ENCODE results near the gene SUPT20HL1.

SUPT20HL1 gene

GRCh38 chrX:24395775-24396174 lies 35.3 kb downstream of the SUPT20HL1 start:
- DNase-seq = peak; percentile 51 to 58 (median 52)
- peaks cover 18 to 21% of the 10 kb centered on the region in 2 donors for H3K27me3 Mint-ChIP-seq
- ATAC-seq (replicated peaks) = peak; percentile 85
- H3K36me3 Mint-ChIP-seq (ENCODE audit: insufficient read depth) = no peaks in the 10 kb centered on the region
- H3K4me1 Mint-ChIP-seq (ENCODE audit: low read depth in 2 of 2) = no peaks in the 10 kb centered on the region
- no peak overlapping the region for H3K27ac Mint-ChIP-seq
- H3K4me3 Mint-ChIP-seq = no peak overlapping the region
- H3K9me3 Mint-ChIP-seq = no peaks in the 10 kb centered on the region

- H3K36me3 Mint-ChIP-seq (ENCODE audit: insufficient read depth) = no peaks in the 10 kb centered on the region
- ATAC-seq (replicated peaks) = no peak
- H3K4me3 Mint-ChIP-seq = no peak overlapping the region
- H3K27ac Mint-ChIP-seq = no peak overlapping the region
- peaks cover 14 to 16% of the 10 kb centered on the region in 2 donors for H3K27me3 Mint-ChIP-seq
- DNase-seq = no peak
- H3K4me1 Mint-ChIP-seq (ENCODE audit: low read depth in 2 of 2) = no peaks in the 10 kb centered on the region
- no peaks in the 10 kb centered on the region for H3K9me3 Mint-ChIP-seq
Measured at GRCh38 chrX:24396236-24396930, 35.9 kb downstream of the SUPT20HL1 start.

- no peaks in the 10 kb centered on the region for H3K36me3 Mint-ChIP-seq (ENCODE audit: insufficient read depth)
- H3K9me3 Mint-ChIP-seq = no peaks in the 10 kb centered on the region
- no peak for ATAC-seq (replicated peaks)
- H3K4me3 Mint-ChIP-seq = no peak overlapping the region
- H3K27me3 Mint-ChIP-seq = peaks cover 9 to 11% of the 10 kb centered on the region in 2 donors
- H3K27ac Mint-ChIP-seq = no peak overlapping the region
- DNase-seq = no peak
- H3K4me1 Mint-ChIP-seq (ENCODE audit: low read depth in 2 of 2) = no peaks in the 10 kb centered on the region
Measured at GRCh38 chrX:24396931-24397279, 36.5 kb downstream of the SUPT20HL1 start.

- Mint-ChIP-seq H3K36me3 (ENCODE audit: insufficient read depth) (no peaks in the 10 kb centered on the region), H3K9me3 (no peaks in the 10 kb centered on the region), H3K4me1 (ENCODE audit: low read depth in 2 of 2) (no peaks in the 10 kb centered on the region), H3K4me3 (no peak overlapping the region), H3K27ac (no peak overlapping the region), H3K27me3 (no peaks in the 10 kb centered on the region)
- no peak for DNase-seq
- ATAC-seq (replicated peaks) = no peak
Measured at GRCh38 chrX:24398766-24399165, 38.3 kb downstream of the SUPT20HL1 start.

- no peak overlapping the region for H3K4me3 Mint-ChIP-seq
- no peaks in the 10 kb centered on the region for H3K9me3 Mint-ChIP-seq
- no peak for DNase-seq
- H3K27ac Mint-ChIP-seq = peak overlapping the region in 1 of 2 donors; percentile 74
- no peaks in the 10 kb centered on the region for H3K27me3 Mint-ChIP-seq
- ATAC-seq (replicated peaks) = peak; percentile 62
- no peaks in the 10 kb centered on the region for H3K4me1 Mint-ChIP-seq (ENCODE audit: low read depth in 2 of 2)
- H3K36me3 Mint-ChIP-seq (ENCODE audit: insufficient read depth) = no peaks in the 10 kb centered on the region
Measured at GRCh38 chrX:24399550-24399949, 39.1 kb downstream of the SUPT20HL1 start.

- no peaks in the 10 kb centered on the region for H3K27me3 Mint-ChIP-seq
- H3K9me3 Mint-ChIP-seq = no peaks in the 10 kb centered on the region
- ATAC-seq (replicated peaks) = no peak
- no peak overlapping the region for H3K27ac Mint-ChIP-seq
- H3K4me1 Mint-ChIP-seq (ENCODE audit: low read depth in 2 of 2) = no peaks in the 10 kb centered on the region
- H3K4me3 Mint-ChIP-seq = no peak overlapping the region
- H3K36me3 Mint-ChIP-seq (ENCODE audit: insufficient read depth) = no peaks in the 10 kb centered on the region
- no peak for DNase-seq
Measured at GRCh38 chrX:24405959-24406358, 45.5 kb downstream of the SUPT20HL1 start.

Data from effector memory CD8-positive, alpha-beta T cell (primary cell).